Kidney epithelial cell (primary cell): ENCODE data around the gene CHCT1. TPM values are rescaled to one million over a fixed set of nuclear protein-coding genes. Genes with fewer than 3 reads are reported as not detected.

Experiments
- DNase-seq: peaks from one replicate; pipeline ENCODE4 v3.0.0-alpha.2; 2010; ENCODE audit warnings: low read depth
- H3K27me3 ChIP-seq: 2 replicates; pipeline ENCODE4 v1.6.0; 2011; ENCODE audit warnings: low read length; ENCODE audit not compliant: control insufficient read depth, insufficient read depth
- H3K36me3 ChIP-seq: 2 replicates; pipeline ENCODE4 v1.5.1; 2011; ENCODE audit warnings: low read length; ENCODE audit not compliant: control insufficient read depth, insufficient read depth
- H3K4me3 ChIP-seq: 2 replicates; pipeline ENCODE4 v1.5.1; 2011; ENCODE audit warnings: low read depth, mild to moderate bottlenecking, control low read depth, low read length
- CTCF ChIP-seq: IDR thresholded peaks from 2 replicates; pipeline ENCODE4 v1.5.1; 2011; ENCODE audit warnings: mild to moderate bottlenecking, moderate library complexity, low read length, control low read depth, inconsistent platforms; ENCODE audit not compliant: insufficient read depth, poor library complexity, severe bottlenecking
- total RNA-seq: library from RNA; depleted of rRNA; stranded (reverse); fragments of >200 nt; gene quantifications from 2 replicates; pipeline ENCODE4 v1.2.3, GENCODE V29; 2015

Gene CHCT1
- total RNA-seq, 1 donor from 2014 or later = not detected

GRCh38 chr17:60445144-60445543, 22.9 kb downstream of the CHCT1 start:
- no peak overlapping the region for H3K4me3 ChIP-seq
- TF ChIP-seq CTCF = no peak
- no peaks in the 10 kb centered on the region for H3K36me3 ChIP-seq
- no peaks in the 10 kb centered on the region for H3K27me3 ChIP-seq
- no peak for DNase-seq

- no peaks in the 10 kb centered on the region for H3K27me3 ChIP-seq
- H3K4me3 ChIP-seq = no peak overlapping the region
- DNase-seq = no peak
- H3K36me3 ChIP-seq = no peaks in the 10 kb centered on the region
- no peak for TF ChIP-seq CTCF
Observed at GRCh38 chr17:60447375-60447774, 25.1 kb downstream of the CHCT1 start.

- H3K36me3 ChIP-seq = no peaks in the 10 kb centered on the region
- no peak for TF ChIP-seq CTCF
Observed at GRCh38 chr17:60451071-60451470, 28.8 kb downstream of the CHCT1 start.

GRCh38 chr17:60451965-60452364, 29.7 kb downstream of the CHCT1 start:
- Histone ChIP-seq H3K27me3 (no peaks in the 10 kb centered on the region), H3K4me3 (no peak overlapping the region), H3K36me3 (no peaks in the 10 kb centered on the region)
- DNase-seq = no peak
- no peak for TF ChIP-seq CTCF

More at GRCh38 chr17:60451071-60451470, 28.8 kb downstream of the CHCT1 start:
- no peaks in the 10 kb centered on the region for H3K27me3 ChIP-seq
- no peak for DNase-seq
- H3K4me3 ChIP-seq = no peak overlapping the region

- DNase-seq = no peak
- TF ChIP-seq CTCF = no peak
- H3K4me3 ChIP-seq = no peak overlapping the region
- no peaks in the 10 kb centered on the region for H3K36me3 ChIP-seq
- no peaks in the 10 kb centered on the region for H3K27me3 ChIP-seq
Observed at GRCh38 chr17:60455378-60455777, 33.1 kb downstream of the CHCT1 start.

- no peak for DNase-seq
- H3K36me3 ChIP-seq = no peaks in the 10 kb centered on the region
Observed at GRCh38 chr17:60457148-60457547, 34.9 kb downstream of the CHCT1 start.

More at GRCh38 chr17:60457148-60457547, 34.9 kb downstream of the CHCT1 start:
- Histone ChIP-seq H3K4me3 (no peak overlapping the region), H3K27me3 (no peaks in the 10 kb centered on the region)
- TF ChIP-seq CTCF = no peak
